Measurements from ENCODE around the gene FOXF1. TPM values are rescaled to one million over a fixed set of nuclear protein-coding genes. Genes with fewer than 3 reads are reported as not detected.
A peak's percentile ranks its signal among the peaks of the same experiment; 100 is the strongest.

FOXF1 gene
- total and polyA plus RNA-seq, 3 experiments from 2014 or later: not detected

- H3K27me3 ChIP-seq (ENCODE audit: insufficient read depth, low read length, poor library complexity, severe bottlenecking): peaks cover 21% of the 10 kb centered on the region
- H3K9me3 Mint-ChIP-seq: peaks cover 0 to 1% (median 0%) of the 10 kb centered on the region in 5 donors
- CTCF ChIA-PET: no interaction called here
Observed at GRCh38 chr16:86515777-86516622, 5.7 kb downstream of the FOXF1 start.

DNA sequence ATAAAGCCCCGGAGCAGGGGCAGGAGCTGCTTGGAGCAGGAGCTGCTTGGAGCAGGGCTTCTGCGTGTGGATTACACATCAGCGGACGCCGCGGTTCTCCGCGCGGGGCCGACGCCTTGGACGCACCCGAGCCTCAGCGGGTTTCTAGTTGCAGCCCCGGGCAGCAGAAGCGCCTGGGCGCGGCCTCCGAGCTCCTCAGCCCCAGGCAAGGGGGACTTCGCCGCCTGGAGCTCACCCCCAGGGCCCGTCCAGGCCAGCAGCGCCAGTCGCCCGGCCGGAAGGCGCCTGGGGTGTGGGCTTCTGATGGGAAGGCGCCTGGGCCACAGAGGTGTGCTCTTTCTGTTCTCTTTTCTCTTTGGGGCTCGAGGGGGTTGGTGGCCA is 6.3 kb downstream of the FOXF1 start:
- Histone ChIP-seq H3K27me3 (ENCODE audit: insufficient read depth, low read length, poor library complexity, severe bottlenecking) (peaks cover 21% of the 10 kb centered on the region), H3K36me3 (ENCODE audit: insufficient read depth, low read length) (no peaks in the 10 kb centered on the region), H3K4me3 (ENCODE audit: low read length) (no peak overlapping the region), H3K9me3 (ENCODE audit: low read length) (no peaks in the 10 kb centered on the region), H3K27ac (ENCODE audit: low read depth, low read length) (no peak overlapping the region), H3K4me1 (ENCODE audit: insufficient read depth, low read length) (no peaks in the 10 kb centered on the region)
- peaks cover 9 to 25% (median 11%) of the 10 kb centered on the region in 3 donors for H3K4me1 Mint-ChIP-seq
- H3K36me3 Mint-ChIP-seq: peaks cover 0 to 2% (median 0%) of the 10 kb centered on the region in 3 donors
- H3K27me3 Mint-ChIP-seq: peaks cover 44 to 72% of the 10 kb centered on the region in 2 donors
- H3K27ac Mint-ChIP-seq: no peak overlapping the region
- peaks cover 0 to 1% (median 0%) of the 10 kb centered on the region in 5 donors for H3K9me3 Mint-ChIP-seq
- H3K4me3 Mint-ChIP-seq: no peak overlapping the region
- POLR2A ChIA-PET: no interaction called here
- peak in 1 of 5 donors; percentile 4 for DNase-seq
- CTCF ChIA-PET: no interaction called here

More at GRCh38 chr16:86515777-86516622, 5.7 kb downstream of the FOXF1 start:
- Mint-ChIP-seq H3K36me3 (peaks cover 0 to 2% (median 0%) of the 10 kb centered on the region in 3 donors), H3K27ac (no peak overlapping the region), H3K4me3 (no peak overlapping the region), H3K27me3 (peaks cover 44 to 68% of the 10 kb centered on the region in 2 donors), H3K4me1 (peaks cover 9 to 27% (median 11%) of the 10 kb centered on the region in 3 donors)
- Histone ChIP-seq H3K4me1 (ENCODE audit: insufficient read depth, low read length) (no peaks in the 10 kb centered on the region), H3K27ac (ENCODE audit: low read depth, low read length) (no peak overlapping the region), H3K4me3 (ENCODE audit: low read length) (no peak overlapping the region), H3K9me3 (ENCODE audit: low read length) (no peaks in the 10 kb centered on the region), H3K36me3 (ENCODE audit: insufficient read depth, low read length) (no peaks in the 10 kb centered on the region)
- POLR2A ChIA-PET: no interaction called here
- DNase-seq: peak in 1 of 5 donors; percentile 24

DNA sequence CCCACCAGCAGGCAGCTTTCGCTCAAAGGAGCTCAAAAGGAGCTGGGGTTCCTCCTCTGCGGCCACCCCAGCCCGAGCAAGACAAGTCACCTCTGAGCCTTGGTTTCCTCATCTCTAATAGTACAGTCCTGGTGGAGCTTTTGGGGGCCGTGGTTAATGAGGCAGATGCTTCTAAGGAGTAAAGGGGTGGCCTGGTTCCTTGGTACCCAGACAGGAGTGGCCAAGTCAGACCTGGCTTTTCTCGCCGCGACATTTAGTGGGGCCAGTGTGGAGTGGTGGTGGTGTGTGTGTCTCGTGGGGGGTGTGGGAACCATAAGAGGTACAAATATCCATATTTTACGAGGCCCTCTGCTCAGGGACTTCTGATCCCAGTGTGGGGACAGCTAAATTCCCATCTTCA is 6.7 kb downstream of the FOXF1 start:
- H3K27me3 Mint-ChIP-seq: peaks cover 44 to 73% of the 10 kb centered on the region in 2 donors
- peaks cover 9 to 23% (median 11%) of the 10 kb centered on the region in 3 donors for H3K4me1 Mint-ChIP-seq
- no peak overlapping the region for H3K27ac Mint-ChIP-seq
- H3K4me3 Mint-ChIP-seq: no peak overlapping the region
- Histone ChIP-seq H3K9me3 (ENCODE audit: low read length) (no peaks in the 10 kb centered on the region), H3K27ac (ENCODE audit: low read depth, low read length) (no peak overlapping the region), H3K4me3 (ENCODE audit: low read length) (no peak overlapping the region), H3K27me3 (ENCODE audit: insufficient read depth, low read length, poor library complexity, severe bottlenecking) (peaks cover 21% of the 10 kb centered on the region), H3K4me1 (ENCODE audit: insufficient read depth, low read length) (no peaks in the 10 kb centered on the region), H3K36me3 (ENCODE audit: insufficient read depth, low read length) (no peaks in the 10 kb centered on the region)
- ChIA-PET CTCF (no interaction called here), POLR2A (no interaction called here)
- H3K9me3 Mint-ChIP-seq: peaks cover 0 to 1% (median 0%) of the 10 kb centered on the region in 5 donors
- H3K36me3 Mint-ChIP-seq: peaks cover 0 to 2% (median 0%) of the 10 kb centered on the region in 3 donors
- peak in 1 of 5 donors; percentile 7 for DNase-seq

DNA sequence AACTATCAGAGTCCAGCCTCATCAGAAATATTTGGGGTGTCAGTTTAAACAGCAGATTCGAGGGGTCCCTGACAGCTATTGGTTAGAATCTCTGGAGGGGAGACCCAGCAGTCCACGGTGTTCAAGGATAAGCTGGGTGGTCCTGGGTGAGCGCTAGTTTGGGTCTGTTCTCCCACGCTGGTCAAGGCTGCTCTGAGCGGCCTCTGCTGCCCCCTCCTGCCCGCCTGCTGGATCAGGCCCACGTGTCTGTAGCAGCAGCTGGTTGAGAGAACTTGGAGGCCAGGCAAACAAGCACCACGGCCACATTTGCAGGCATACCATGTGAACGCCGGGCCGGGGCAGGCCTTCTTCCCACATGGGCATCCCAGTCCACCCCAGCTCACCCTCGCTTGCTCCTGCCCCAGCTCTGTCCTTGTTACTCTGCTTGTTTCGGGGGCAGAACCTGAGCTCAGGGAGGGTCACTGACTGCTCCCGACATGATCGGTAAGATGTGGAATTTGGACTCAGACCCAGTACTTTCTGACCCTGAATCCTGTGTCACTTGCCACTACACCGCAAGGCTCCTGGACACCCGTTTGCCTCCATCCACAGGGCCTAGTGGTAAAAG is 7.4 kb downstream of the FOXF1 start:
- no peak overlapping the region for H3K4me3 ChIP-seq (ENCODE audit: low read length)
- H3K9me3 ChIP-seq (ENCODE audit: low read length): no peaks in the 10 kb centered on the region
- CTCF ChIA-PET: no interaction called here
- H3K27ac ChIP-seq (ENCODE audit: low read depth, low read length): no peak overlapping the region
- Mint-ChIP-seq H3K27me3 (peaks cover 43 to 72% of the 10 kb centered on the region in 2 donors), H3K36me3 (peaks cover 0 to 2% (median 0%) of the 10 kb centered on the region in 3 donors), H3K27ac (no peak overlapping the region), H3K9me3 (peaks cover 0 to 1% (median 0%) of the 10 kb centered on the region in 5 donors), H3K4me3 (no peak overlapping the region), H3K4me1 (peaks cover 9 to 23% (median 11%) of the 10 kb centered on the region in 3 donors)
- DNase-seq: peak in 1 of 5 donors; percentile 39
- H3K27me3 ChIP-seq (ENCODE audit: insufficient read depth, low read length, poor library complexity, severe bottlenecking): peaks cover 22% of the 10 kb centered on the region
- POLR2A ChIA-PET: no interaction called here
- no peaks in the 10 kb centered on the region for H3K4me1 ChIP-seq (ENCODE audit: insufficient read depth, low read length)
- H3K36me3 ChIP-seq (ENCODE audit: insufficient read depth, low read length): no peaks in the 10 kb centered on the region

DNA sequence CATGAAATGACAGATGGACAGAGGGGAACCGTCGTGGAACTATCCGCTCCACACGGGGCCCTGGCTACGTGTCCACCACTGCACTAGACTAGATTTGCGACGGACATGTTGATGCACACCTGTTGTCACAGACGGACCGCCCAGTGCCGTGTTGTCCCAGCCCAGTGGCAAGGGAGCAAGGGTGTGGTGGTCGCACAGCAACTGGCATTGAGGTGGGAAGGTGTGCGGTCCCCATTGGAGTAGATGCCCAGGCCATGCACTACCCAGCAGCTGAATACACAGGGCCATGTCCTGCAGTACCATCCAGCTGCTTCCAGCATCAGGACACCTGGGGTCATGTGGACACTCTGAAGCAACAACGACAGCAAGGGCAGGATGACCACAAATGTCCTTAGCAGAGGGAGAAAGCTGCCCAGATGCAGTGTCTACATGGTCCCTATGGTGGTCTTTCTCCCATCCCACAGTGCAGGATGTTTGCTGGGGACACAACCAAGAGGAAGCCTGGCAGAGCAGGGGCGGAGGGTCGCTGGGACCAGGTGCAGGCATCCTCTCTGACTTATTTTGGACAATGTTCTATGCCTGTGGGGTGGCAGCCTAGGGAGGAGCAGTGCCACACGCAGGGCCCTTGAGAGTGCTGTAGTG is 8.8 kb downstream of the FOXF1 start:
- Mint-ChIP-seq H3K27ac (no peak overlapping the region), H3K4me1 (peaks cover 4 to 14% (median 6%) of the 10 kb centered on the region in 3 donors), H3K27me3 (peaks cover 36 to 61% of the 10 kb centered on the region in 2 donors), H3K36me3 (no peaks in the 10 kb centered on the region), H3K9me3 (no peaks in the 10 kb centered on the region), H3K4me3 (peak overlapping the region in 3 of 7 donors; percentile 5 to 75 (median 43))
- H3K4me3 ChIP-seq (ENCODE audit: low read length): no peak overlapping the region
- H3K27ac ChIP-seq (ENCODE audit: low read depth, low read length): no peak overlapping the region
- CTCF ChIA-PET: no interaction called here
- POLR2A ChIA-PET: no interaction called here
- H3K9me3 ChIP-seq (ENCODE audit: low read length): no peaks in the 10 kb centered on the region
- H3K27me3 ChIP-seq (ENCODE audit: insufficient read depth, low read length, poor library complexity, severe bottlenecking): peaks cover 19% of the 10 kb centered on the region
- H3K4me1 ChIP-seq (ENCODE audit: insufficient read depth, low read length): no peaks in the 10 kb centered on the region
- H3K36me3 ChIP-seq (ENCODE audit: insufficient read depth, low read length): no peaks in the 10 kb centered on the region
- peak in 1 of 5 donors; percentile 29 for DNase-seq

DNA sequence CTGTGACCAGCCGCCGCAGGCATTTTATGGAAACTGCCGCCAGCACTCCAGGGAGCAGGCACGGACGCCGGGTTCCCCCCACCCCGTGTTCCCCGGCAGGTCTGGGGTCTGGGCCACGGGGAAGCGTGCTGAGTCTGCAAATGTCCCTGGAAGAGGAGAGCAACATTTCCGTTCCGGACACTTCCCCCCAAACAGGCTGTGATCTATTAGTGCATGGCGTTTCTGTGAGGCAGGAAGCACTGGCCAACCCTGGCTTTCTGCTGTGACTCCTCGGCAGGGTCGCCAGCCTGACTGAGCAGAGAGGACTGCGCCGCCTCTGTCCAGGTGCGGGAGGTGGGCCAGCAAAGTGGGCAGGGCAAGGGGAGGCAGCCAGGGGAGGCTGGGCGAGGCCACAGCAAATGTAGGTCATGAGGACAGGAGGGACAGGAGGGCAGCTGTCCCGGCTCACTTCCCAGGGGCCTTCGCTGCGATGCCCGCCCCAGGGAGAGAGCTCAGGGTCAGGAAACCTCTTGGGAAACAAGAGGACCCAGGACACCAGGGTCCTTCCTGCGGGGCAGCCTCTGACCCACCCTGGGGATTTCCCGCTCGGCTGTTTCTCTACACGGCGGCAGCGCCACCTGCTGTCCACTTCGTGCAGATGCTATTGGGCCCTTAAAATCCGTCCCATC is 9.5 kb downstream of the FOXF1 start:
- Mint-ChIP-seq H3K4me3 (peak overlapping the region in 6 of 7 donors; percentile 15 to 75 (median 52)), H3K27me3 (peaks cover 32 to 55% of the 10 kb centered on the region in 2 donors), H3K27ac (no peak overlapping the region), H3K36me3 (no peaks in the 10 kb centered on the region), H3K4me1 (peaks cover 4 to 14% (median 6%) of the 10 kb centered on the region in 3 donors), H3K9me3 (peaks cover 0 to 1% (median 0%) of the 10 kb centered on the region in 5 donors)
- no peak overlapping the region for H3K27ac ChIP-seq (ENCODE audit: low read depth, low read length)
- peak; percentile 14 to 60 (median 45) for DNase-seq
- H3K9me3 ChIP-seq (ENCODE audit: low read length): no peaks in the 10 kb centered on the region
- H3K4me1 ChIP-seq (ENCODE audit: insufficient read depth, low read length): no peaks in the 10 kb centered on the region
- H3K36me3 ChIP-seq (ENCODE audit: insufficient read depth, low read length): no peaks in the 10 kb centered on the region
- peaks cover 19% of the 10 kb centered on the region for H3K27me3 ChIP-seq (ENCODE audit: insufficient read depth, low read length, poor library complexity, severe bottlenecking)
- CTCF ChIA-PET: no interaction called here
- POLR2A ChIA-PET: no interaction called here
- H3K4me3 ChIP-seq (ENCODE audit: low read length): no peak overlapping the region

DNA sequence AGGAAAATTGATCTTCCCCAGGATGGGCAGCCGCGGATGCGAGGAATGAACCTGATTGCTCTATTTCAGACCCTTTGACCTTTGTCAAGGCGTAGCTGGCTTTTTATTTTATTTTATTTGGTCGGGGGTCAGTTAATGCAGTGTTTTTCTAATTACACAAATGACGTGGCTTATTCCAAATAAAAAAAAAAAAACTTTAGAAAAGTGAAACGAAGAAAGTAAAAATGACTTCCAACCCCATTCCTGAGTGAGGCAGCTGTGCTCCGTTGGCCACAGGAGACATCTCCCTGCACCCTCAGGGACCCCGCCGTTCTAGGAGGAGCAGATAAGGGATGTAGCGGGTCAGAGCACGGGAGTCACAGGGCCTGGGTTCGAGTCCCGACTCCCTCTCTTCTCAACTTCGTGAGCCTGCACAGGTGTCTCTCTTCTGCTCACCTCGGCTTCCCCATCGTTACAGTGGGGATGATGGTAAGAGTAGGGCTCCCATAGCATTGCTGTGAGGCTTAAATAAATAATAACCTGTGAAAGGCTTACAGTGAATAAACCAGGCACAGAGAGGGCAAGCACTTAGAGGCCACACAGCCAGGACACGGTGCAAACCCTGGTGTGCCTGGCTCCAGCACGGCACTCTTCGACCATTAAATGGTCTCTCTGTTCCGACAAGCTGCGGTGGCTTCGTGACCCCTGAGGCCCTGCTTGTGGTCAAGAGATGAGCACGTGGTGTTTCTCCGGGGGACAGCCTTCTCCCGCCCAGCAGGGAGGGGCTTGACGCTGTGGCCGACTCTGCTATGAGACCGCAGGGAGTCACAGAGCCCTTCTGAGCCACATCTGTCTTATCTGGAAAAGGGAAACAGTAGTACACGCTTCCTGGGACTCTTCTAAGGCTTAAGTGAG is 10.2 kb downstream of the FOXF1 start:
- Mint-ChIP-seq H3K27me3 (peaks cover 28 to 50% of the 10 kb centered on the region in 2 donors), H3K9me3 (peaks cover 0 to 2% (median 0%) of the 10 kb centered on the region in 5 donors), H3K36me3 (no peaks in the 10 kb centered on the region), H3K4me3 (peak overlapping the region in 5 of 7 donors; percentile 15 to 65 (median 51)), H3K4me1 (peaks cover 4 to 14% (median 6%) of the 10 kb centered on the region in 3 donors), H3K27ac (no peak overlapping the region)
- Histone ChIP-seq H3K9me3 (ENCODE audit: low read length) (no peaks in the 10 kb centered on the region), H3K4me1 (ENCODE audit: insufficient read depth, low read length) (no peaks in the 10 kb centered on the region), H3K36me3 (ENCODE audit: insufficient read depth, low read length) (no peaks in the 10 kb centered on the region), H3K4me3 (ENCODE audit: low read length) (no peak overlapping the region), H3K27ac (ENCODE audit: low read depth, low read length) (no peak overlapping the region), H3K27me3 (ENCODE audit: insufficient read depth, low read length, poor library complexity, severe bottlenecking) (peaks cover 19% of the 10 kb centered on the region)
- peak in 1 of 5 donors; percentile 27 for DNase-seq
- POLR2A ChIA-PET: no interaction called here
- CTCF ChIA-PET: no interaction called here

Data from CD8-positive, alpha-beta memory T cell (primary cell).